HEK293T (cell line): ENCODE results near the gene PRICKLE1.

Experiments used
- ARNT ChIP-seq: fragments of 450-650 bp; IDR thresholded peaks from 2 replicates; pipeline ENCODE4 v1.6.1; 2017; ENCODE audit warnings: mild to moderate bottlenecking
- BHLHE40 ChIP-seq: fragments of 450-650 bp; IDR thresholded peaks from 2 replicates; pipeline ENCODE4 v1.6.1; 2016; ENCODE audit warnings: mild to moderate bottlenecking, moderate library complexity, borderline replicate concordance
- CTBP1 ChIP-seq: fragments of 450-650 bp; IDR thresholded peaks from 2 replicates; pipeline ENCODE4 v1.6.1; 2016; ENCODE audit warnings: borderline replicate concordance
- ELF4 ChIP-seq: fragments of 450-650 bp; IDR thresholded peaks from 2 replicates; pipeline ENCODE4 v1.6.1; 2017; ENCODE audit warnings: antibody characterized with exemption
- FOXA1 ChIP-seq: fragments of 450-650 bp; IDR thresholded peaks from 2 replicates; pipeline ENCODE4 v1.6.1; 2016; ENCODE audit warnings: mild to moderate bottlenecking
- FOXK2 ChIP-seq: fragments of 450-650 bp; IDR thresholded peaks from 2 replicates; pipeline ENCODE4 v1.6.1; 2016; ENCODE audit warnings: mild to moderate bottlenecking
- FOXM1 ChIP-seq: fragments of 450-650 bp; IDR thresholded peaks from 2 replicates; pipeline ENCODE4 v1.6.1; 2017; ENCODE audit warnings: mild to moderate bottlenecking, borderline replicate concordance
- HDGF ChIP-seq: fragments of 450-650 bp; IDR thresholded peaks from 2 replicates; pipeline ENCODE4 v1.6.1; 2017; ENCODE audit warnings: antibody characterized with exemption, borderline replicate concordance
- LEF1 ChIP-seq: fragments of 450-650 bp; IDR thresholded peaks from 2 replicates; pipeline ENCODE4 v1.6.1; 2017; ENCODE audit warnings: mild to moderate bottlenecking, borderline replicate concordance
- PKNOX1 ChIP-seq: fragments of 450-650 bp; IDR thresholded peaks from 2 replicates; pipeline ENCODE4 v1.6.1; 2016
- SP1 ChIP-seq: fragments of 450-650 bp; IDR thresholded peaks from 2 replicates; pipeline ENCODE4 v1.6.1; 2017
- SUZ12 ChIP-seq: fragments of 450-650 bp; IDR thresholded peaks from 2 replicates; pipeline ENCODE4 v1.6.1; 2016; ENCODE audit warnings: mild to moderate bottlenecking
- TARDBP ChIP-seq: fragments of 450-650 bp; IDR thresholded peaks from 2 replicates; pipeline ENCODE4 v1.6.1; 2016

DNA sequence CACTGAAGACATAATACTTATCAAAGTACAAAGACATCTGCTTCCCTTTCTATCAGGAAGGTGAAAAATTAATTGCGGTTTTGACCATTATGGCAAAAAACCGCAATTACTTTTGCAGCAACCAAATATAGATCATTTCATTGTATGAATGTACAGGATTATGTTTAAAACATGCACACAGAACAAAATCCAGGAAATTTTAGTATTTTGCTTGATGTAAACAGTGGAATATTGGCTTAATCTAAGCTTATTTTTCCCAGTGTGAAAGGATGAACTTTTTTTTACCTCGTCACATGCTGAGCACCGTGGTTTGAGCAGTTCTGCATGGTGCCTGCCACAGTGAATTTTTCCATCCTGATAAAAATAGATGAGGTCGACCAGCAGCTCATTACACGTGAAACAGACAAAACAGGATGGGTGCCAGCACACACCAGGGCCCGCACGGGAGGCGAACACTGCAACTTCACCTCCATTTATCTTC lies 121.2 kb downstream of the PRICKLE1 start:
- TF ChIP-seq HDGF (no peak), ARNT (no peak), ELF4 (no peak), TARDBP (no peak), FOXA1 (no peak), BHLHE40 (no peak), SP1 (no peak), PKNOX1 (no peak), FOXM1 (no peak), SUZ12 (no peak), LEF1 (no peak), CTBP1 (no peak), FOXK2 (no peak)
